Ovary (tissue), 3 donors: ENCODE data around the gene DQX1.

Source experiments
- CTCF ChIP-seq, 3 donors: fragments of 450-650 bp in 2 of 3; fragments of 200-600 bp in 1 of 3; IDR thresholded peaks; one replicate each; pipeline versions ENCODE4 v1.5.1 to v1.8.0; 2016 to 2022; ENCODE audit warnings: antibody characterized with exemption in 3 of 3, mild to moderate bottlenecking in 1 of 3
- POLR2A ChIP-seq: fragments of 450-650 bp; IDR thresholded peaks from one replicate; pipeline ENCODE4 v1.6.1; 2017; ENCODE audit warnings: antibody characterized with exemption, mild to moderate bottlenecking, moderate library complexity
- donor health status: DM: no; HTN: no; CAD: no.

- TF ChIP-seq CTCF (IDR thresholded peaks at IDR 0.05) (no peak), POLR2A (no peak)
Measured at GRCh38 chr2:74486141-74486540, 39.9 kb downstream of the DQX1 start.
